K562 (cell line): ENCODE data around the gene BAK1. TPM values are rescaled to one million over a fixed set of nuclear protein-coding genes. Genes with fewer than 3 reads are reported as not detected.

Source experiments
- ATAC-seq: fragments of 200-7000 bp; cut with Tn5 transposase; 3 replicates; pipeline ENCODE4 v1.9.1; 2020; ENCODE audit warnings: moderate library complexity
- BruUV-seq: library from RNA; stranded (reverse); fragments of 400-500 nt; replicated peaks from 2 replicates; lab custom pipeline; 2021; lab: Mats Ljungman, UMichigan
- CTCF ChIA-PET: fragments of 300-600 bp; formaldehyde crosslinking; extraction: SDS; loops from one replicate; lab custom pipeline; 2021; ENCODE audit warnings: low intra/inter-chr PET ratio; lab: Yijun Ruan, JAX
- POLR2A ChIA-PET: fragments of 300-600, 350-650 bp; sonication (Branson Sonifier 250); formaldehyde crosslinking; extraction: SDS; loops from one replicate; lab custom pipeline; 2021; ENCODE audit warnings: antibody characterized with exemption, inconsistent platforms; lab: Yijun Ruan, JAX
- DNase-seq, 4 experiments: peaks; one replicate each; pipeline versions ENCODE4 v3.0.0 to v3.0.0-alpha.2; 2011 to 2018; ENCODE audit warnings: low spot score in 3 of 4, mixed read lengths in 3 of 4; ENCODE audit errors: extremely low read depth in 1 of 4
- FAIRE-seq: peaks from 2 replicates; lab custom pipeline; 2011; peaks lifted over from hg19 to GRCh38; lab: Jason Lieb, UNC
- H2AFZ ChIP-seq: 2 replicates; pipeline ENCODE4 v1.6.0; 2011; ENCODE audit warnings: low read depth, low read length, control low read depth, inconsistent platforms
- H3K27ac ChIP-seq: fragments of 200-600 bp; 3 replicates; pipeline ENCODE4 v1.8.0; 2011; ENCODE audit warnings: low read depth, mild to moderate bottlenecking, control low read depth, inconsistent platforms, low read length, moderate library complexity, mixed read lengths; ENCODE audit errors: extremely low read depth
- H3K27me3 ChIP-seq, 2 experiments: fragments of 300-600 bp in 1 of 2; 2 replicates in 1 of 2; 3 replicates in 1 of 2; pipeline versions ENCODE4 v1.6.0 to v1.8.0; 2011; ENCODE audit warnings: inconsistent platforms in 2 of 2, low read length in 2 of 2, mild to moderate bottlenecking in 1 of 2, mixed read lengths in 1 of 2, moderate library complexity in 1 of 2; ENCODE audit not compliant: control insufficient read depth in 2 of 2, insufficient read depth in 2 of 2
- H3K36me3 ChIP-seq: fragments of 300-600 bp; 3 replicates; pipeline ENCODE4 v1.8.0; 2011; ENCODE audit warnings: mild to moderate bottlenecking, low read length, inconsistent platforms; ENCODE audit not compliant: control insufficient read depth, insufficient read depth
- H3K4me1 ChIP-seq, 2 experiments: fragments of 200-600 bp in 1 of 2; replicated peaks in 1 of 2; 2 replicates in 1 of 2; 3 replicates in 1 of 2; pipeline versions ENCODE4 v1.5.1 to v1.8.0; 2011; ENCODE audit warnings: inconsistent platforms in 2 of 2, low read length in 2 of 2, mild to moderate bottlenecking in 1 of 2, mixed read lengths in 1 of 2, moderate library complexity in 1 of 2; ENCODE audit not compliant: control insufficient read depth in 2 of 2, insufficient read depth in 2 of 2
- H3K4me2 ChIP-seq: 2 replicates; pipeline ENCODE4 v1.6.1; 2011; ENCODE audit warnings: low read length, control low read depth, inconsistent platforms, mixed read lengths; ENCODE audit not compliant: insufficient read depth
- H3K4me3 ChIP-seq: fragments of 200-600 bp; sonication (generic), shearing (Covaris generic); 2 replicates; pipeline ENCODE4 v1.5.1; 2016; ENCODE audit warnings: control low read depth, inconsistent platforms
- H3K79me2 ChIP-seq: fragments of 200-600 bp; 3 replicates; pipeline ENCODE4 v1.8.0; 2011; ENCODE audit warnings: low read length, inconsistent platforms; ENCODE audit not compliant: control insufficient read depth, insufficient read depth
- H3K9ac ChIP-seq, 2 experiments: 2 replicates each; pipeline versions ENCODE4 v1.6.0 to v1.6.1; 2011; ENCODE audit warnings: low read depth in 2 of 2, low read length in 2 of 2, control low read depth in 1 of 2, inconsistent platforms in 1 of 2, mild to moderate bottlenecking in 1 of 2, mixed read lengths in 1 of 2; ENCODE audit not compliant: insufficient read depth in 1 of 2
- H3K9me1 ChIP-seq: one replicate; pipeline ENCODE4 v1.6.0; 2011; ENCODE audit warnings: inconsistent platforms, mild to moderate bottlenecking, low read length, moderate library complexity; ENCODE audit not compliant: control insufficient read depth, insufficient read depth
- H3K9me3 ChIP-seq: replicated peaks from 2 replicates; pipeline ENCODE4 v1.5.1; 2011; ENCODE audit warnings: low read depth, low read length, inconsistent platforms; ENCODE audit not compliant: control insufficient read depth, insufficient read depth
- H4K20me1 ChIP-seq: replicated peaks from 2 replicates; pipeline ENCODE4 v1.6.1; 2011; ENCODE audit warnings: low read length, inconsistent platforms, mixed read lengths; ENCODE audit not compliant: control insufficient read depth, insufficient read depth
- MEF2D ChIP-seq: conservative IDR thresholded peaks from 2 replicates; pipeline ENCODE4 v1.6.1; 2016; ENCODE audit warnings: low read depth, missing genetic modification characterization, missing compliant biosample characterization
- MYC ChIP-seq, 2 experiments: fragments of 250-450 bp in 1 of 2; sonication (Bioruptor Pico) in 1 of 2; IDR thresholded peaks; 2 replicates each; pipeline versions ENCODE4 v1.5.1 to v1.6.1; 2012 to 2021; ENCODE audit warnings: low read depth in 2 of 2, borderline replicate concordance in 1 of 2, improper control_type of control experiment in 1 of 2, low read length in 1 of 2, mild to moderate bottlenecking in 1 of 2, moderate library complexity in 1 of 2
- PKNOX1 ChIP-seq: fragments of 450-650 bp; IDR thresholded peaks from 2 replicates; pipeline ENCODE4 v1.6.1; 2016
- PTBP1 ChIP-seq: fragments of 200-400 bp; formaldehyde crosslinking; IDR thresholded peaks from 2 replicates; pipeline ENCODE4 v1.6.1; 2017; ENCODE audit warnings: low read depth, low read length
- XRCC4 ChIP-seq: IDR thresholded peaks from one replicate; pipeline ENCODE4 v1.6.1; 2011; ENCODE audit not compliant: insufficient read depth, insufficient read length; ENCODE audit errors: extremely low read depth
- ZNF121 ChIP-seq: sonication (generic); formaldehyde crosslinking; conservative IDR thresholded peaks from 2 replicates; pipeline ENCODE4 v1.8.0; 2022; ENCODE audit warnings: missing genetic modification reagents
- ZNF77 ChIP-seq: fragments of 250-450 bp; sonication (Bioruptor Pico); IDR thresholded peaks from 2 replicates; pipeline ENCODE4 v1.5.0; 2020
- WGBS: fragments of 100-300 bp; shearing (Covaris generic); methylation state at CpG from one replicate; pipeline ENCODE4 v1.1.6; 2016; ENCODE audit warnings: low coverage, mixed read lengths; ENCODE audit not compliant: insufficient coverage; ENCODE audit errors: missing lambda C conversion rate; 5-methylcytosine and 5-hydroxymethylcytosine counted together
- in situ Hi-C: fragments of 300-500 bp; cut with MboI; formaldehyde crosslinking; loops from 4 replicates; pipeline ENCODE4 v1.15.0; 2018; ENCODE audit warnings: inconsistent platforms, mixed read lengths
- intact Hi-C: fragments of 100-400 bp; cut with micrococcal nuclease; formaldehyde crosslinking; loops from 2 replicates; pipeline ENCODE4 v1.14.2; 2022
- polyA plus RNA-seq, 8 experiments: library from polyadenylated mRNA; depleted of rRNA in 4 of 8; stranded (reverse) in 5 of 8; unstranded in 3 of 8; fragments of >200 nt; fragmentation: Nextera tagmentation in 2 of 8; fragmentation: Illumina TruSeq in 1 of 8; extraction: Ambion mirVana in 2 of 8; extraction: Trizol in 1 of 8; gene quantifications; 2 replicates each; pipeline versions ENCODE4 v1.2.1 to v1.2.3, GENCODE V29; 2011 to 2014; ENCODE audit warnings: inconsistent platforms in 1 of 8, missing spikeins in 1 of 8
- total RNA-seq, 7 experiments: library from RNA; depleted of rRNA in 6 of 7; stranded (reverse); fragments of >200 nt in 6 of 7; fragmentation: Illumina TruSeq in 2 of 7; extraction: Trizol in 2 of 7; gene quantifications; 2 replicates each; pipeline versions ENCODE4 v1.2.1 to v1.2.3, GENCODE V29; 2011 to 2021; ENCODE audit warnings: low replicate concordance in 1 of 7

Gene BAK1
- total and polyA plus RNA-seq, 9 of the 15 experiments (the other 6 are each of a cell fraction or from before 2014, with no cell fraction given): 5.4 to 30.7 (median 18.9) TPM

- TF ChIP-seq XRCC4 (no peak), MYC (IDR thresholded peaks at IDR 0.05; ENCODE audit: low read depth, low read length) (no peak), MYC (CRISPR knock-in tag; IDR thresholded peaks at IDR 0.05; ENCODE audit: borderline replicate concordance, low read depth) (no peak), MEF2D (tag) (no peak), PTBP1 (no peak)
Observed at GRCh38 chr6:33543116-33543515, 37.0 kb downstream of the BAK1 start (continued).

GRCh38 chr6:33540768-33541167 is 39.3 kb downstream of the BAK1 start:
- in situ Hi-C loops (no loop called here), intact Hi-C loops (no loop called here)
- no peak for TF ChIP-seq ZNF77 (CRISPR knock-in tag)
- TF ChIP-seq ZNF121 (CRISPR knock-in tag): peak; percentile 38; the same call in 1 of the 2 replicates
- no peak for TF ChIP-seq PKNOX1
- DNase-seq (no peak), ATAC-seq (no peak), FAIRE-seq (no peak)
- H3K27ac ChIP-seq: no peak overlapping the region
- H3K4me1 ChIP-seq: no peaks in the 10 kb centered on the region; a peak in 2 of 5 replicates
- H3K9ac ChIP-seq: no peak overlapping the region
- BruUV-seq: no TSS peak
- H4K20me1 ChIP-seq: no peaks in the 10 kb centered on the region
- ChIA-PET POLR2A (interaction anchor here (0.6 to 1.5 kb wide), 3 partner anchors 8 to 125 kb away, joined by 3 to 4 read pairs (median 4); no protein-coding TSS in a partner anchor), CTCF (no interaction called here)
- no peaks in the 10 kb centered on the region for H3K79me2 ChIP-seq
- 64% methylated on average over 1 of the region's 1 CpG for WGBS
- no peak overlapping the region for H3K4me3 ChIP-seq
- H3K27me3 ChIP-seq: no peaks in the 10 kb centered on the region
- H3K4me2 ChIP-seq: no peak overlapping the region
- no peak overlapping the region for H2AFZ ChIP-seq
- H3K36me3 ChIP-seq: no peaks in the 10 kb centered on the region
- no peaks in the 10 kb centered on the region for H3K9me1 ChIP-seq
- no peaks in the 10 kb centered on the region for H3K9me3 ChIP-seq
